ENCODE data around the gene SGO1. TPM values are rescaled to one million over a fixed set of nuclear protein-coding genes. Genes with fewer than 3 reads are reported as not detected.

The SGO1 gene
- total RNA-seq, 1 donor = 0.36 TPM

DNA sequence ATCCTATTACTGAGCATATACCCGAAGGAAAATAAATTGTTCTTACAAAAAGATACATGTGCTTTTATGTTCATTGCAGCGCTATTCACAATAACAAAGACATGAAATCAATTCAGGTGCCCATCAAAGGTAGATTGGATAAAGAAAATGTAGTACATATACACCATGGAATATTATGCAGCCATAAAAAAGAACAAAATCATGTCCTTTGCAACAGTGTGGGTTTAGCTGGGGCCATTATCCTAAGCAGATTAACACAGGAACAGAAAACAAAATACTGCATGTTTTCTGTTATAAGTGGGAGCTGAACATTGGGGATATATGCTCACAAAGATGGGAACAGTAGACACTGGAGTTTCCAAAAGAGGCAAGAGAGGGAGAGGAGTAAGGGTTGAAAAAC lies 42.5 kb downstream of the SGO1 start:
- Histone ChIP-seq H2AFZ (ENCODE audit: low read length) (no peak overlapping the region), H3K9me3 (ENCODE audit: low read depth, low read length) (no peaks in the 10 kb centered on the region), H3K27ac (ENCODE audit: low read depth, low read length) (no peak overlapping the region), H3K36me3 (ENCODE audit: insufficient read depth, low read length) (no peaks in the 10 kb centered on the region), H3K4me3 (ENCODE audit: insufficient read depth, low read length) (no peak overlapping the region), H3K27me3 (ENCODE audit: insufficient read depth, low read length) (no peaks in the 10 kb centered on the region), H3K4me2 (ENCODE audit: insufficient read depth, low read length) (no peak overlapping the region), H4K20me1 (ENCODE audit: insufficient read depth, low read length) (no peaks in the 10 kb centered on the region), H3K79me2 (ENCODE audit: insufficient read depth, low read length) (no peaks in the 10 kb centered on the region), H3K4me1 (ENCODE audit: insufficient read depth, low read length) (no peaks in the 10 kb centered on the region)
- no peak for DNase-seq (ENCODE audit: insufficient read length, low spot score, missing footprints)
- TF ChIP-seq, protein P1, sequence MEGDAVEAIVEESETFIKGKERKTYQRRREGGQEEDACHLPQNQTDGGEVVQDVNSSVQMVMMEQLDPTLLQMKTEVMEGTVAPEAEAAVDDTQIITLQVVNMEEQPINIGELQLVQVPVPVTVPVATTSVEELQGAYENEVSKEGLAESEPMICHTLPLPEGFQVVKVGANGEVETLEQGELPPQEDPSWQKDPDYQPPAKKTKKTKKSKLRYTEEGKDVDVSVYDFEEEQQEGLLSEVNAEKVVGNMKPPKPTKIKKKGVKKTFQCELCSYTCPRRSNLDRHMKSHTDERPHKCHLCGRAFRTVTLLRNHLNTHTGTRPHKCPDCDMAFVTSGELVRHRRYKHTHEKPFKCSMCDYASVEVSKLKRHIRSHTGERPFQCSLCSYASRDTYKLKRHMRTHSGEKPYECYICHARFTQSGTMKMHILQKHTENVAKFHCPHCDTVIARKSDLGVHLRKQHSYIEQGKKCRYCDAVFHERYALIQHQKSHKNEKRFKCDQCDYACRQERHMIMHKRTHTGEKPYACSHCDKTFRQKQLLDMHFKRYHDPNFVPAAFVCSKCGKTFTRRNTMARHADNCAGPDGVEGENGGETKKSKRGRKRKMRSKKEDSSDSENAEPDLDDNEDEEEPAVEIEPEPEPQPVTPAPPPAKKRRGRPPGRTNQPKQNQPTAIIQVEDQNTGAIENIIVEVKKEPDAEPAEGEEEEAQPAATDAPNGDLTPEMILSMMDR (IDR thresholded peaks at IDR 0.05; ENCODE audit: extremely low read depth, low read depth, low read length) = no peak

GRCh38 chr3:20142517-20142916 lies 43.5 kb downstream of the SGO1 start:
- Histone ChIP-seq H2AFZ (ENCODE audit: low read length) (no peak overlapping the region), H3K4me3 (ENCODE audit: insufficient read depth, low read length) (no peak overlapping the region), H3K36me3 (ENCODE audit: insufficient read depth, low read length) (no peaks in the 10 kb centered on the region), H3K4me2 (ENCODE audit: insufficient read depth, low read length) (no peak overlapping the region), H3K27ac (ENCODE audit: low read depth, low read length) (no peak overlapping the region), H4K20me1 (ENCODE audit: insufficient read depth, low read length) (no peaks in the 10 kb centered on the region), H3K27me3 (ENCODE audit: insufficient read depth, low read length) (no peaks in the 10 kb centered on the region), H3K4me1 (ENCODE audit: insufficient read depth, low read length) (no peaks in the 10 kb centered on the region), H3K79me2 (ENCODE audit: insufficient read depth, low read length) (no peaks in the 10 kb centered on the region), H3K9me3 (ENCODE audit: low read depth, low read length) (no peaks in the 10 kb centered on the region)
- DNase-seq (ENCODE audit: insufficient read length, low spot score, missing footprints) = no peak
- TF ChIP-seq, protein P1 (IDR thresholded peaks at IDR 0.05; ENCODE audit: extremely low read depth, low read depth, low read length) = no peak

DNA sequence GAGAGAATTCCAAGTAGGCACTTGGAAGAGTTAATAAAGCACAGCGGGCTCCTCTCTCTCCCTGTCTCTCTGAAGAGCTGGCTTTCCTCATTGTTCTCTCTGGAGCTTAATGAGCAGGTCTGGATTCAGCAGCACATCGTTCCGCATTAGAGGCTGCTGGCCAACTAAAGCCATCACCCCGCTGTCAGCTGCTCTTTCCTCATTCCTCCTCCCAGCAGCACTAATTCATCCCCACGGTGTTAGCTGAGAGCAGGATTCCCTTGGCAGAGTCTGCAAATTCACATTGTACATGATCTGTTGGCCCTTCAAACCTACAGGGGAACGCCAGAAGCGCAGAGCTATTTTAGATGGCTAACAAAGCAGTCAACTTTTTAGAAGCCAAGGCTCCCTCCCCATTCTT lies 44.2 kb downstream of the SGO1 start:
- no peak overlapping the region for H3K4me3 ChIP-seq (ENCODE audit: insufficient read depth, low read length)
- H2AFZ ChIP-seq (ENCODE audit: low read length) = no peak overlapping the region
- H3K27me3 ChIP-seq (ENCODE audit: insufficient read depth, low read length) = no peaks in the 10 kb centered on the region
- no peak overlapping the region for H3K27ac ChIP-seq (ENCODE audit: low read depth, low read length)
- TF ChIP-seq, protein P1 (IDR thresholded peaks at IDR 0.05; ENCODE audit: extremely low read depth, low read depth, low read length) = no peak
- H3K4me2 ChIP-seq (ENCODE audit: insufficient read depth, low read length) = no peak overlapping the region
- no peaks in the 10 kb centered on the region for H3K79me2 ChIP-seq (ENCODE audit: insufficient read depth, low read length)
- no peaks in the 10 kb centered on the region for H4K20me1 ChIP-seq (ENCODE audit: insufficient read depth, low read length)
- no peaks in the 10 kb centered on the region for H3K9me3 ChIP-seq (ENCODE audit: low read depth, low read length)
- H3K36me3 ChIP-seq (ENCODE audit: insufficient read depth, low read length) = no peaks in the 10 kb centered on the region
- no peaks in the 10 kb centered on the region for H3K4me1 ChIP-seq (ENCODE audit: insufficient read depth, low read length)
- no peak for DNase-seq (ENCODE audit: insufficient read length, low spot score, missing footprints)

DNA sequence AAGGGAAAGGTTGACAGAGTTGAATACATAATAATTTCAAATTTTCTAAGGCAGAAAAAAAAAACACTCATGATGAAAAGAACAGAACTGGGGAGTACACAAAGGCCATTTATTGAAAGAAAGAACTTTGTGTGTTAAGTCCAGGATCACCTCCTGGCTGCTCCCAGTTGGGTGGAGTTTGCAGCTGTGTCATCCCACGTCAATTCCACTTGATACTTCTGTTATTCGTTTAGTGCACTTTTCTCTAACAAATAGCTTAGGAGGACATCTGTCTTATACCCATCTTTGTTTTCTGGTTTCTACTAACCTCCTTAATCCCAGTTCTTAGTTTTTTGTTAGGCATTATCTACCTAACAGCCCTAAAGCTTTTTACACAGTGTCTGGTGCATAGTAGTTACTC lies 44.7 kb downstream of the SGO1 start:
- no peak overlapping the region for H3K27ac ChIP-seq (ENCODE audit: low read depth, low read length)
- no peak overlapping the region for H2AFZ ChIP-seq (ENCODE audit: low read length)
- no peaks in the 10 kb centered on the region for H3K9me3 ChIP-seq (ENCODE audit: low read depth, low read length)
- TF ChIP-seq, protein P1 (IDR thresholded peaks at IDR 0.05; ENCODE audit: extremely low read depth, low read depth, low read length) = no peak
- no peak overlapping the region for H3K4me3 ChIP-seq (ENCODE audit: insufficient read depth, low read length)
- H3K4me2 ChIP-seq (ENCODE audit: insufficient read depth, low read length) = no peak overlapping the region
- no peaks in the 10 kb centered on the region for H3K36me3 ChIP-seq (ENCODE audit: insufficient read depth, low read length)
- H3K79me2 ChIP-seq (ENCODE audit: insufficient read depth, low read length) = no peaks in the 10 kb centered on the region
- H3K4me1 ChIP-seq (ENCODE audit: insufficient read depth, low read length) = no peaks in the 10 kb centered on the region
- H4K20me1 ChIP-seq (ENCODE audit: insufficient read depth, low read length) = no peaks in the 10 kb centered on the region
- no peak for DNase-seq (ENCODE audit: insufficient read length, low spot score, missing footprints)
- H3K27me3 ChIP-seq (ENCODE audit: insufficient read depth, low read length) = no peaks in the 10 kb centered on the region

All from osteoblast (primary cell).